ENCODE data around the gene TMEM69.
A peak's percentile ranks its signal among the peaks of the same experiment; 100 is the strongest.
"Not testable (repeated sequence)": the region's sequence is repeated elsewhere in the genome, so short reads cannot be mapped to it uniquely, and the experiment has no call there.

TMEM69 gene

GRCh38 chr1:45687754-45688740 lies at the start of gene TMEM69:
Gene TMEM69, plus strand, starts transcription at chr1:45688181. Its CDS starts 2,888 bp downstream, at chr1:45691069.
- peak; percentile 94 to 95 for DNase-seq

DNA sequence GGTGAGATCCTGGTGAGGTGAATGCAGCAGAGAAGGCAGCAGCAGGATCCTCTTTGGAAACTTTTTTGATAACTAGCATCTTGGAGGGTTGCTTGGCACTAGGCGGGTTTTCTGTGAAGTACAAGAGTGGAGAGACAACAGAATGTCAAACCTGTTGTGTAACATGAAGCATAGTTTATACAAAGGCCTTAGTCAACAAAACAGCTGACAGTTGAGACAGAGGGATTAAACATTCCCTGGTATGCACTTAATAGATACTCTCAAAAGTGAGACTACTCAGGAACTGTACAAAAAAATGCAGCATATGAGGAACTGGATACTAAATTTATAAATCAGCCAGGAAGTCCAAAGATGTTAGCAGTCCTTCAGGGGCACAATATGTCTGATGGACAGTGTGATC lies 47.7 kb upstream of the TMEM69 start:
- DNase-seq = no peak

GRCh38 chr1:45643321-45643720 lies 44.7 kb upstream of the TMEM69 start:
- DNase-seq = no peak

DNA sequence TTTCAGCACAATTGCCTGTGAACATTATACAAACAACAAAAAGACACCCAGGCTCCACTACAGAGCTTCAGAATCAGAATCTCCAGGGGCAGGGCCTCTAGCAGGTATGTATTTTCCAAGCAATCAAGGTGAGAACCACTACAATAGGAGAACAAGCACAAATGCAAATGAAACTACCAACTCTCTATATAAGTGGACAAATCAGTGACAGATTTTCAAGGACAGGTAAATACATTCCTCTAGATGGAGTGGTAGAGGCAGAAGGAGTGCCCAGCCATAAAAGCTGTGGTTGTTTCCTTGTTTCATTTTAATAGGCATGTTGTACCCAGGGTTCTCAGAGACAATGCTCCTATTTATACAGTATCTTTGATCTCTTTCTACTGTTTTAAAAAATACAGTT lies 44.0 kb upstream of the TMEM69 start:
- DNase-seq = no peak

DNA sequence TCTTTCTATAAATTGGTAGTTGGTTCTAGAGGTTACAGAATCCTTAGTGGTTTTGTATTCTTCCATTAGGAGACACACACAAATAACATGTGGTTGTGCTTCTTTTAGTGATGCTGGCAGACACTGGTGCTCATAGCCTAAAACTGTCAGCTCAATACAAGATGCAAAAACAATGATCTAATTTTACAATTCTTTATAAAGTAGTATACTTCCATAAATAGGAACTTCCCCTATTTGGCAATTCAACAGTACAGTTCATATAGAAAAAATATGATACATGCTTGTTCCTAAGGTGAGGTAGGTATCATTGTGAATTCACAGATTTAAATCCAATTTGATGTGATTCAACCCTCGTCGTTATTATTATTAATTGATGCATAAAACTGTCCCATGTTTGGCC lies 43.3 kb upstream of the TMEM69 start:
- no peak for DNase-seq

- DNase-seq = no peak
These were observed 40.5 kb upstream of the TMEM69 start for GRCh38 chr1:45647248-45648021.

DNA sequence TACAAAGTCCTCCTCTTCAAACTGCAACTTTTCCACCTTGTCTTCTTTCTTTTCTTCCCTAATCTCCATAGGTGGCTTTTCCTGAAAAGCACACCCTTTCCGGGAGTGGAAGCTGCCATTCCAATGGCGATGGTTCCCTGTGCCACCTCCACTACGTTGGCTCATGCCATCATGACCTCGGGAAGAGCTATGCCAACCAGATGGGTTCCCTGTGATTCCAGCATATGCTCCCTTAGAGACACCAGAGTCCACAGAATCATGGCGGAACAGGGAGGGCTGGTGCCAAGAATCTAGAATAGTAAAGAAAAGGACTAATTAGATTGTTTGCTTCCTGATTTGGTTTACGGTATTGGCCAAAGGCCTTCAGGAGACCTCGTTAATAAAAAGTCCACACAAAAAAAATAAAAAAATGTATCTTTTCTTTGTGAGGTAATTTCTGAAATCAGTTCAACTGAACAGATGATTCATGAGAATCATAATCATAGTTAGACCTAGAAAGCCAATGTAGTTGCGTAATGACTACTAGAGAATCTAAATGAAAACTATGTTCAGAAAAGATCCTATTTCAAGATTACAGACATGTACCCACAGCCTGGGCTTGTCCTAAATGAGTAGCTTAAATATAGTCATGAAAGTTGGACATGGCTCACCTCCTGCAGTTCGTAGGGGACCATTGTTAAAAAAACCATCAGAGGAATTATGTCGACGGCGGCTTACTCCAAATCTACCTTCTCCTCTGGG lies 33.3 kb upstream of the TMEM69 start:
- DNase-seq = no peak

- no peak for DNase-seq
These were observed 31.3 kb upstream of the TMEM69 start for GRCh38 chr1:45656573-45657226.

DNA sequence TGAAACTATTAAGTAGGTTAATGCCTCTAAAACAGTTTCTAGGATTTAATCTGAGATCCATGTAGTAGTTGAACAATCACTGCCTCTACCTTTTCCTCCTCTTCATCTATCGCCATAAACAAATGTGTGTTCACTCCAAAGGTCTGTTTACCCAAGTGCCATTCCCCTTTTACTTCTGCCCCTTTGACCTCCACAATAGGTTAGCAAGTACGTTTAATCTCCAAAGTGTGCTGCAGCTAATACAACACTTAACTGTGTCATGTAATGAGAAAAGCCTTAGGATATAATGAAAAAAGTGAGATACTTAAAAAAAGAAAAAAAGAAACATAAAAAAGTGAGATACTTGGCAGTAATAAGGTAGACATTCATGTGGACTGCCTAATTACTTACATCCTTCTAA lies 29.8 kb upstream of the TMEM69 start:
- DNase-seq = no peak

GRCh38 chr1:45659222-45659621 lies 28.8 kb upstream of the TMEM69 start:
- DNase-seq = no peak

GRCh38 chr1:45660336-45660735 lies 27.6 kb upstream of the TMEM69 start:
- no peak for DNase-seq

DNA sequence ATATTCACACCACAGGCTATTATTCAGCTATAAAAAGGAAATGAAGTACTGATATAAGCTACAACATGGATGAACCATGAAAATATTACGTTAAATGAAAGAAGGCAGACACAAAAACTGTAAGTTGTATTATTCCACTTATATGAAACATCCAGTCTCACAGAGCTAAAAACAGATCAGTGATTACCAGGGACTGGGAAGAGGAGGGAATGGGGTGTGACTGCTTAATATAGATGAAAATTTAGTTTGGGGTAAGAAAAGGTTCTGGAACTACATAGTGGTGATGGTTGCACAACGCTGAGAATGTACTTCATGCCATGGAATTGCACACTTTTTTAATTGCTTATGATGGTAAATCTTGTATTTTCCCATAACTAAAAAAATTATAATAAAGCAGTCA lies 21.1 kb upstream of the TMEM69 start:
- DNase-seq = no peak

DNA sequence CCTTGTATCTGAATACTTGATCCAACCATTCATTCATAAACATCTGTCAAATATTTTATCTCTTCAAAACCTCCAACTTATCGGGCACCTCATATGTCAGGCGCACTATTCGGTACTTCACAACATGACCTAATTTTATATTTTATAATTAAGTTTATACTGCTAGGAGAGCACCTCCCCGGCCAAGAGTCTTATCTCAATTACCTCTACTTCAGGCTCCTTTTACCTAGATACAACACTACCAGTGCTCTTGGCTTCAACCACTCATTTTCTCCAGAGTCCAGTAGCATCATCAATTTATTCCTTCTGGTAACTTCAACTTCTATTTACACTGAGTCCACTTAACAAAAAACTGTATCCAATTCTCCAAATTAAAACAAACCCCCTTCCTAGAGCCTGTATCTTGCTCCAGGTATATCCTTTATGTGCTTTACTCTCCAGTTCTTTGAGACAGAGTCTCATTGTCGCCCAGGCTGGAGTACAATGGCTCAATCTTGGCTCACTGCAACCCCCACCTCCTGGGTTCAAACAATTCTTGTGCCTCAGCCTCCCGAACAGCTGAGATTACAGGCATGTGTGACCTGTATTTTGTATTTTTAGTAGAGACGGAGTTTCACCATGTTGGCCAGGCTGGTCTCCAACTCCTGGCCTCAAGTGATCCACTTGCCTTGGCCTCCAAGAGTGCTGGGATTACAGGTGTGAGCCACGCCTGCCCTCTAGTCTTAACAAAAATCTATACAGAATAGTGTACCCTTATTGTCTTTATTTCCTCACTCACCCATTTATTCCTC lies 20.5 kb upstream of the TMEM69 start:
- DNase-seq = no peak

- DNase-seq = no peak
These were observed 19.5 kb upstream of the TMEM69 start for GRCh38 chr1:45668526-45668925.

GRCh38 chr1:45669379-45669778 lies 18.6 kb upstream of the TMEM69 start:
- no peak for DNase-seq

DNA sequence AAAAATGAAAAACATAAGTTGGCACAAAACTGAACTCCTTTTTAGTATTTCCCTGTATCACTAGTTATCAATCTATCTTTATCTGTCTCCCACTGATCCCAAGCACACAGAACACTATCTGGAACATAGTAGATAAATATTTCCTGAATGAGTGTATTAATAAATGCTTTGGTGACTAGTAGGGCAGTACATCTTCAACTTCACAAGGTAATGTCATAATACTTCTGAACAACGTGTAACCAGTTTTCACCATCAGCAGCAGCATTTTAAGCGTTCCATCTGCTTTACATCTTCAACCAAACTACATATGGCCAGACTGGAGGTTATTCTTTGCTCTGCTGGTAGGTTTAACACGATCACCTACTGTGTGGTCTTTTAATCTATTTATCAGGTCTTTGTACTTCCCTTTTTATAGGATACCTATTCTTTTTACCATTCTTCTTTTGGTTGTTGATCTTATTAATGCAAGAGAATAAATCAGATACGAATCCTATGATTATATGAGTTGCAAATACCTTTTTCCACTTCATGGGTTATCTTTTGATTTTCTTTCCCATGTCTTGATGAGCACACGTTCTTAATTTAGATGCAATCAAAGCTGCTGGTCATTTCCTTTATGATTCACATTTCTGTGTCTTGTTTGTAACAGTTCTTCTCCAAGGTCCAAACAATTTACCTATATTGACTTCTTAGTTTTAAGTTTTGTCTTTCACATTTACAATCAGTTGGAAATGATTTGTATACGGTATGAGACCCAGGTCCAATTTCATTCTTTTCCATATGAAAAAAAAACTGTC lies 17.9 kb upstream of the TMEM69 start:
- no peak for DNase-seq

GRCh38 chr1:45673956-45674355 lies 14.0 kb upstream of the TMEM69 start:
- no peak for DNase-seq

DNA sequence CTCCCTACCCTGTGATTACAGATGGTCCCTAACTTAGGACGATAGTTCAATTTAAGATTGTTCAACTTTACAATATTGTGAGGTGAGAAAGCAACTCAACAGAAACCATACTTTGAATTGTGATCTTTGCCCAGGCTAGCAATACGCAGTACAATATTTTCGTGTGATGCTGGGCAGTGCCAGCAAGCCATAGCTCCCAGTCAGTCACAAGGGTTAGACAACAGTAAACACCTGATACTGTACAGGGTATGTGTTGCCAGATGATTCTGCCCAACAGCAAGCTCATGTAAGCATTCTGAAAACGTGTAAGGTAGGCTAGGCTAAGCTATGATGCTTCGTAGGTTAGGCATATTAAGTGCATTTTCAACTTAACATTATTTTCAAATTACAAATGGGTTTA lies 13.5 kb upstream of the TMEM69 start:
- no peak for DNase-seq

GRCh38 chr1:45676553-45676952 lies 11.4 kb upstream of the TMEM69 start:
- DNase-seq = not testable (repeated sequence)

DNA sequence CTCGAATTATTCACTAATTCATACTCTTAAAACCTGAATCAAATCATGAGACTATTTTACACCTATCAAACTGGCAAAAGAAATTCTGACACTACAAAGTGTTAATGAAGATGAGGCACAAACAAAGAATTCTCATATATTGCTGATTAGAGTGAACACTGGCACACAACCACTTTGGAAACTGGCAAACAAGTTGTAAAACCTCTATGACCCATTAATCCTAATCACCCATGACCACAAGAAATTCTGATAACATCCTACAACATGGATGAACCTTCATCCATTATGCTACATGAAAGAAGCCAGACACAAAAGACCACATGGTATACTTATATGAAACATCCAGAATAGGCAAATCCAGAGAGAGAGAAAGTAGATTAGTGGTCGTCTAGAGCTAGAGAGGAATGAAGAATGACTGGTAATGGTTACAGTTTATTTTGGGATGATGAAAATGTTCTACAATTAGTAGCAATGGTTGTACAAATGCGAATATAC lies 10.2 kb upstream of the TMEM69 start:
- no peak for DNase-seq

- DNase-seq = no peak
These were observed 9.5 kb upstream of the TMEM69 start for GRCh38 chr1:45678489-45678888.

Measured in NCI-H2081 (cell line).